GM12875 (cell line): ENCODE measurements around the gene ELK3.

Source experiments
- H3K4me3 ChIP-seq: one replicate; pipeline ENCODE4 v1.5.1; 2011; ENCODE audit warnings: low read depth, low read length, control low read depth
- CTCF ChIP-seq: IDR thresholded peaks from 2 replicates; pipeline ENCODE4 v1.5.1; 2011; ENCODE audit warnings: low read depth, mild to moderate bottlenecking, control low read depth, inconsistent platforms, low read length, moderate library complexity, borderline replicate concordance; ENCODE audit not compliant: insufficient read depth

The ELK3 gene

GRCh38 chr12:96196781-96197180 is 2.6 kb downstream of the ELK3 start:
- H3K4me3 ChIP-seq: no peak overlapping the region
- no peak for TF ChIP-seq CTCF

- TF ChIP-seq CTCF: no peak
- no peak overlapping the region for H3K4me3 ChIP-seq
Observed at GRCh38 chr12:96197503-96198272, 3.5 kb downstream of the ELK3 start.

GRCh38 chr12:96198965-96199364 is 4.8 kb downstream of the ELK3 start:
- TF ChIP-seq CTCF: no peak
- no peak overlapping the region for H3K4me3 ChIP-seq

GRCh38 chr12:96199464-96199863 is 5.3 kb downstream of the ELK3 start:
- TF ChIP-seq CTCF: no peak
- no peak overlapping the region for H3K4me3 ChIP-seq

GRCh38 chr12:96201272-96202227 is 7.4 kb downstream of the ELK3 start:
- TF ChIP-seq CTCF: no peak
- no peak overlapping the region for H3K4me3 ChIP-seq

- no peak overlapping the region for H3K4me3 ChIP-seq
- TF ChIP-seq CTCF: no peak
Observed at GRCh38 chr12:96204381-96204780, 10.2 kb downstream of the ELK3 start.
